Endothelial cell of umbilical vein (primary cell): Measurements from ENCODE around the gene SH3RF3. TPM values are rescaled to one million over a fixed set of nuclear protein-coding genes. Genes with fewer than 3 reads are reported as not detected.

ENCODE experiments used
- BruUV-seq: library from RNA; stranded (reverse); fragments of 400-500 nt; replicated peaks from 2 replicates; lab custom pipeline; 2021; lab: Mats Ljungman, UMichigan
- CTCF ChIA-PET: fragments of 300-600, 350-600 bp; sonication (Branson Sonifier 250); formaldehyde crosslinking; loops from one replicate; lab custom pipeline; 2021; ENCODE audit warnings: antibody characterized with exemption, inconsistent platforms; lab: Charles Lee
- POLR2A ChIA-PET: fragments of 300-600, 350-600 bp; sonication (Branson Sonifier 250); formaldehyde crosslinking; loops from one replicate; lab custom pipeline; 2021; ENCODE audit warnings: antibody characterized with exemption, inconsistent platforms; lab: Charles Lee
- DNase-seq: peaks from one replicate; pipeline ENCODE4 v3.0.0-alpha.2; 2011; ENCODE audit warnings: low read depth, low spot score
- FAIRE-seq: peaks from 2 replicates; lab custom pipeline; 2011; peaks lifted over from hg19 to GRCh38; lab: Jason Lieb, UNC
- H2AFZ ChIP-seq: 2 replicates; pipeline ENCODE4 v1.6.0; 2012; ENCODE audit warnings: low read depth, low read length, control low read depth, inconsistent platforms
- H3K27ac ChIP-seq: 2 replicates; pipeline ENCODE4 v1.5.1; 2011; ENCODE audit warnings: low read depth, mild to moderate bottlenecking, control low read depth, low read length, moderate library complexity; ENCODE audit not compliant: insufficient read depth
- H3K27me3 ChIP-seq, 2 experiments: 2 replicates each; pipeline versions ENCODE4 v1.6.0 to v1.6.1; 2011; ENCODE audit warnings: low read length in 2 of 2, mixed read lengths in 1 of 2; ENCODE audit not compliant: control insufficient read depth in 2 of 2, insufficient read depth in 2 of 2
- H3K36me3 ChIP-seq, 2 experiments: 2 replicates in 1 of 2; 3 replicates in 1 of 2; pipeline ENCODE4 v1.5.1; 2011; ENCODE audit warnings: low read length in 2 of 2, mild to moderate bottlenecking in 1 of 2, moderate library complexity in 1 of 2; ENCODE audit not compliant: control insufficient read depth in 2 of 2, insufficient read depth in 2 of 2; ENCODE audit errors: extremely low read depth in 1 of 2
- H3K4me1 ChIP-seq: 3 replicates; pipeline ENCODE4 v1.5.1; 2011; ENCODE audit warnings: mild to moderate bottlenecking, low read length; ENCODE audit not compliant: control insufficient read depth, insufficient read depth; ENCODE audit errors: extremely low read depth
- H3K4me2 ChIP-seq: 2 replicates; pipeline ENCODE4 v1.6.1; 2011; ENCODE audit warnings: low read length, control low read depth, mixed read lengths; ENCODE audit not compliant: insufficient read depth
- H3K4me3 ChIP-seq, 3 experiments: fragments of 200-600 bp in 1 of 3; sonication (generic), shearing (Covaris generic) in 1 of 3; replicated peaks in 1 of 3; 2 replicates each; pipeline ENCODE4 v1.5.1; 2011 to 2016; ENCODE audit warnings: control low read depth in 3 of 3, low read length in 3 of 3, mild to moderate bottlenecking in 2 of 3, inconsistent platforms in 1 of 3, low read depth in 1 of 3, moderate library complexity in 1 of 3; ENCODE audit not compliant: insufficient read depth in 1 of 3
- H3K79me2 ChIP-seq: 2 replicates; pipeline ENCODE4 v1.6.0; 2012; ENCODE audit warnings: low read length, inconsistent platforms; ENCODE audit not compliant: control insufficient read depth, insufficient read depth
- H3K9ac ChIP-seq: replicated peaks from 2 replicates; pipeline ENCODE3; 2011; ENCODE audit warnings: low read length, control low read depth; ENCODE audit not compliant: insufficient read depth; ENCODE audit errors: extremely low read depth
- H3K9me1 ChIP-seq: replicated peaks from 3 replicates; pipeline ENCODE4 v1.6.0; 2011; ENCODE audit warnings: mild to moderate bottlenecking, low read length; ENCODE audit not compliant: control insufficient read depth, insufficient read depth; ENCODE audit errors: extremely low read depth
- H3K9me3 ChIP-seq: replicated peaks from 2 replicates; pipeline ENCODE4 v1.5.1; 2012; ENCODE audit warnings: low read length, inconsistent platforms; ENCODE audit not compliant: control insufficient read depth, insufficient read depth
- H4K20me1 ChIP-seq: replicated peaks from 2 replicates; pipeline ENCODE3; 2011; ENCODE audit warnings: mild to moderate bottlenecking, low read length; ENCODE audit not compliant: control insufficient read depth, insufficient read depth; ENCODE audit errors: extremely low read depth
- EZH2 ChIP-seq: IDR thresholded peaks from 2 replicates; pipeline ENCODE4 v1.6.1; 2012; ENCODE audit warnings: borderline replicate concordance, low read depth, mild to moderate bottlenecking, moderate library complexity, low read length, inconsistent platforms; ENCODE audit not compliant: severe bottlenecking
- FOS ChIP-seq: IDR thresholded peaks from 2 replicates; pipeline ENCODE4 v1.6.1; 2011; ENCODE audit warnings: mild to moderate bottlenecking, low read length, moderate library complexity, borderline replicate concordance; ENCODE audit not compliant: insufficient read depth
- GATA2 ChIP-seq: IDR thresholded peaks from 2 replicates; pipeline ENCODE4 v1.7.0; 2011; ENCODE audit warnings: low read depth, mild to moderate bottlenecking, moderate library complexity, mixed read lengths, low read length; ENCODE audit not compliant: insufficient read length, insufficient read depth
- JUN ChIP-seq: IDR thresholded peaks from 2 replicates; pipeline ENCODE4 v1.6.1; 2011; ENCODE audit warnings: borderline replicate concordance, low read depth; ENCODE audit not compliant: insufficient read length, insufficient read depth
- MAX ChIP-seq: IDR thresholded peaks from 2 replicates; pipeline ENCODE4 v1.6.1; 2011; ENCODE audit not compliant: insufficient read depth, insufficient read length
- MYC ChIP-seq: IDR thresholded peaks from one replicate; pipeline ENCODE4 v1.6.1; 2011; ENCODE audit warnings: mild to moderate bottlenecking, low read depth, low read length
- POLR2A ChIP-seq: IDR thresholded peaks from 2 replicates; pipeline ENCODE4 v1.6.1; 2012; ENCODE audit warnings: low read depth, mild to moderate bottlenecking, control low read depth, low read length
- POLR2AphosphoS5 ChIP-seq: IDR thresholded peaks from 2 replicates; pipeline ENCODE4 v1.6.1; 2012; ENCODE audit warnings: low read depth, mild to moderate bottlenecking, control low read depth, low read length, moderate library complexity; ENCODE audit not compliant: insufficient read depth
- dilution Hi-C: fragments of 300-500 bp; cut with MboI; formaldehyde crosslinking; loops from one replicate; pipeline ENCODE4 v1.15.0; 2019; ENCODE audit warnings: low sequenced_read_pairs; ENCODE audit not compliant: extremely low pct_ligation_motif_present
- intact Hi-C: fragments of 100-400 bp; cut with micrococcal nuclease; formaldehyde crosslinking; loops from one replicate; pipeline ENCODE4 v1.10.0; 2022
- polyA plus RNA-seq, 4 experiments: library from polyadenylated mRNA; depleted of rRNA in 3 of 4; stranded (reverse) in 3 of 4; unstranded in 1 of 4; fragments of >200 nt; gene quantifications; 2 replicates each; pipeline versions ENCODE4 v1.2.1 to v1.2.3, GENCODE V29; 2011 to 2012; ENCODE audit warnings: missing spikeins in 1 of 4
- total RNA-seq: library from RNA; stranded (reverse); gene quantifications from 2 replicates; pipeline ENCODE4 v1.2.3, GENCODE V29; 2021
- TF ChIP-seq, protein P1 (sequence below), 2 donors: IDR thresholded peaks; 1 replicate in 1 of 2; 2 replicates in 1 of 2; pipeline ENCODE4 v1.5.1; 2011; ENCODE audit warnings: low read length in 2 of 2, mild to moderate bottlenecking in 2 of 2, moderate library complexity in 2 of 2, control low read depth in 1 of 2, inconsistent platforms in 1 of 2, low read depth in 1 of 2; ENCODE audit not compliant: insufficient read depth in 1 of 2; ENCODE audit errors: extremely low read depth in 1 of 2

The SH3RF3 gene
- total and polyA plus RNA-seq, 2 donors (not counting 3 experiments of a cell fraction or from before 2014, with no cell fraction given), result 3.8 to 14.7 TPM

DNA sequence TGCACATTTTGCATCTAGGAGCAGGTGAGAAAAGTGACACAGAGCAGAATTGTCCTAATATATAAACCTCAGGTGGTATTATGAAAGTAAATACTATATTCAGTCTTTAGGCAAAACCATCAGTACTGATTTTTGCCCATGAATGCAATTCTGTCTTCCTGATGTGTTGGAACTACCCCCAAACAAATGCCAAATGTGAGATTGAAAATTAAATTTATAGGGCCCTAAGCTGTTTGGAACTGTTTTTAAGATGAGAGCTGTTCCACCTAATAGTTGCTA lies 115.2 kb downstream of the SH3RF3 start:
- CTCF ChIA-PET, result interaction anchor here (0.8 to 1.3 kb wide), 6 partner anchors 11 to 266 kb away, joined by 3 to 8 read pairs (median 3); no protein-coding TSS in a partner anchor
- Histone ChIP-seq H3K4me2 (no peak overlapping the region), H4K20me1 (no peaks in the 10 kb centered on the region), H3K9me3 (no peaks in the 10 kb centered on the region), H3K36me3 (no peaks in the 10 kb centered on the region), H3K4me3 (no peak overlapping the region), H3K4me1 (peaks cover 40% of the 10 kb centered on the region), H3K27me3 (no peaks in the 10 kb centered on the region), H3K79me2 (peaks cover 19% of the 10 kb centered on the region), H3K27ac (no peak overlapping the region), H2AFZ (no peak overlapping the region), H3K9me1 (no peaks in the 10 kb centered on the region), H3K9ac (no peak overlapping the region)
- no TSS peak for BruUV-seq
- TF ChIP-seq MAX (no peak), GATA2 (no peak), POLR2A (no peak), FOS (no peak), MYC (no peak), POLR2AphosphoS5 (no peak), JUN (no peak), EZH2 (no peak)
- TF ChIP-seq, protein P1, sequence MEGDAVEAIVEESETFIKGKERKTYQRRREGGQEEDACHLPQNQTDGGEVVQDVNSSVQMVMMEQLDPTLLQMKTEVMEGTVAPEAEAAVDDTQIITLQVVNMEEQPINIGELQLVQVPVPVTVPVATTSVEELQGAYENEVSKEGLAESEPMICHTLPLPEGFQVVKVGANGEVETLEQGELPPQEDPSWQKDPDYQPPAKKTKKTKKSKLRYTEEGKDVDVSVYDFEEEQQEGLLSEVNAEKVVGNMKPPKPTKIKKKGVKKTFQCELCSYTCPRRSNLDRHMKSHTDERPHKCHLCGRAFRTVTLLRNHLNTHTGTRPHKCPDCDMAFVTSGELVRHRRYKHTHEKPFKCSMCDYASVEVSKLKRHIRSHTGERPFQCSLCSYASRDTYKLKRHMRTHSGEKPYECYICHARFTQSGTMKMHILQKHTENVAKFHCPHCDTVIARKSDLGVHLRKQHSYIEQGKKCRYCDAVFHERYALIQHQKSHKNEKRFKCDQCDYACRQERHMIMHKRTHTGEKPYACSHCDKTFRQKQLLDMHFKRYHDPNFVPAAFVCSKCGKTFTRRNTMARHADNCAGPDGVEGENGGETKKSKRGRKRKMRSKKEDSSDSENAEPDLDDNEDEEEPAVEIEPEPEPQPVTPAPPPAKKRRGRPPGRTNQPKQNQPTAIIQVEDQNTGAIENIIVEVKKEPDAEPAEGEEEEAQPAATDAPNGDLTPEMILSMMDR (IDR thresholded peaks at IDR 0.05; ENCODE audit: extremely low read depth in 1 of 2, insufficient read depth in 1 of 2, low read depth in 1 of 2, low read length in 2 of 2), result no peak
- intact Hi-C loops (no loop called here), dilution Hi-C loops (no loop called here)
- POLR2A ChIA-PET, result no interaction called here
- FAIRE-seq, result no peak
- DNase-seq, result no peak
